Progenitor cell of endocrine pancreas (in vitro differentiated cells): ENCODE measurements around the gene SUV39H1. TPM values are rescaled to one million over a fixed set of nuclear protein-coding genes. Genes with fewer than 3 reads are reported as not detected.

Experiments used
- DNase-seq: peaks from one replicate; pipeline ENCODE4 v3.0.0; 2021; ENCODE audit warnings: low spot score; ENCODE audit not compliant: unreplicated experiment
- H3K27ac Mint-ChIP-seq: 2 replicates; pipeline ENCODE4 v1.8.0; 2021; ENCODE audit warnings: mild to moderate bottlenecking, moderate library complexity, mixed read lengths
- H3K27me3 Mint-ChIP-seq: 2 replicates; pipeline ENCODE4 v1.8.0; 2021; ENCODE audit warnings: mixed read lengths
- H3K36me3 Mint-ChIP-seq: 2 replicates; pipeline ENCODE4 v1.8.0; 2022; ENCODE audit warnings: mixed read lengths; ENCODE audit not compliant: insufficient read depth
- H3K4me1 Mint-ChIP-seq: 2 replicates; pipeline ENCODE4 v1.8.0; 2021; ENCODE audit warnings: low read depth, mixed read lengths
- H3K4me3 Mint-ChIP-seq: 2 replicates; pipeline ENCODE4 v1.8.0; 2021; ENCODE audit warnings: low read depth, mild to moderate bottlenecking, moderate library complexity, mixed read lengths
- H3K9me3 Mint-ChIP-seq: 2 replicates; pipeline ENCODE4 v1.8.0; 2021; ENCODE audit warnings: low read depth, mixed read lengths
- CTCF ChIP-seq: fragments of 200-600 bp; sonication (generic); IDR thresholded peaks from one replicate; pipeline ENCODE4 v1.5.0; 2021; ENCODE audit warnings: antibody characterized with exemption, mild to moderate bottlenecking; ENCODE audit not compliant: unreplicated experiment
- total RNA-seq: library from RNA; stranded (reverse); gene quantifications from 2 replicates; pipeline ENCODE4 v1.2.1, GENCODE V29; 2021

Gene SUV39H1
- total RNA-seq, 1 donor from 2014 or later: 7.4 TPM

- H3K4me1 Mint-ChIP-seq: peaks cover 3% of the 10 kb centered on the region
- DNase-seq: no peak
- peaks cover 18% of the 10 kb centered on the region for H3K9me3 Mint-ChIP-seq
- no peaks in the 10 kb centered on the region for H3K36me3 Mint-ChIP-seq
- peak overlapping the region; percentile 87 for H3K4me3 Mint-ChIP-seq
- TF ChIP-seq CTCF: no peak
- no peaks in the 10 kb centered on the region for H3K27me3 Mint-ChIP-seq
- H3K27ac Mint-ChIP-seq: peak overlapping the region; percentile 96
Observed at GRCh38 chrX:48736878-48737212, 40.3 kb downstream of the SUV39H1 start.

GRCh38 chrX:48737213-48737938, 40.8 kb downstream of the SUV39H1 start:
- no peak for TF ChIP-seq CTCF
- Mint-ChIP-seq H3K27me3 (no peaks in the 10 kb centered on the region), H3K4me3 (peak overlapping the region; percentile 87), H3K4me1 (peaks cover 3% of the 10 kb centered on the region), H3K27ac (peak overlapping the region; percentile 96), H3K36me3 (no peaks in the 10 kb centered on the region), H3K9me3 (peaks cover 18% of the 10 kb centered on the region)
- DNase-seq: peak; percentile 65

GRCh38 chrX:48737940-48738339, 41.4 kb downstream of the SUV39H1 start:
- Mint-ChIP-seq H3K9me3 (peaks cover 18% of the 10 kb centered on the region), H3K4me3 (peak overlapping the region; percentile 87), H3K36me3 (no peaks in the 10 kb centered on the region), H3K4me1 (peaks cover 3% of the 10 kb centered on the region), H3K27ac (peak overlapping the region; percentile 96), H3K27me3 (no peaks in the 10 kb centered on the region)
- TF ChIP-seq CTCF: no peak
- DNase-seq: no peak

- peaks cover 3% of the 10 kb centered on the region for H3K4me1 Mint-ChIP-seq
- TF ChIP-seq CTCF: no peak
- DNase-seq: no peak
- H3K9me3 Mint-ChIP-seq: peaks cover 14% of the 10 kb centered on the region
- H3K27ac Mint-ChIP-seq: no peak overlapping the region
- H3K4me3 Mint-ChIP-seq: no peak overlapping the region
- H3K36me3 Mint-ChIP-seq: no peaks in the 10 kb centered on the region
- no peaks in the 10 kb centered on the region for H3K27me3 Mint-ChIP-seq
Observed at GRCh38 chrX:48741834-48742233, 45.3 kb downstream of the SUV39H1 start.

GRCh38 chrX:48745222-48745621, 48.7 kb downstream of the SUV39H1 start:
- DNase-seq: no peak
- Mint-ChIP-seq H3K4me1 (no peaks in the 10 kb centered on the region), H3K4me3 (no peak overlapping the region), H3K27me3 (no peaks in the 10 kb centered on the region), H3K9me3 (peaks cover 7% of the 10 kb centered on the region), H3K36me3 (no peaks in the 10 kb centered on the region), H3K27ac (no peak overlapping the region)
- TF ChIP-seq CTCF: no peak
